ENCODE measurements around the gene RMDN3.

RMDN3 gene, protein sequence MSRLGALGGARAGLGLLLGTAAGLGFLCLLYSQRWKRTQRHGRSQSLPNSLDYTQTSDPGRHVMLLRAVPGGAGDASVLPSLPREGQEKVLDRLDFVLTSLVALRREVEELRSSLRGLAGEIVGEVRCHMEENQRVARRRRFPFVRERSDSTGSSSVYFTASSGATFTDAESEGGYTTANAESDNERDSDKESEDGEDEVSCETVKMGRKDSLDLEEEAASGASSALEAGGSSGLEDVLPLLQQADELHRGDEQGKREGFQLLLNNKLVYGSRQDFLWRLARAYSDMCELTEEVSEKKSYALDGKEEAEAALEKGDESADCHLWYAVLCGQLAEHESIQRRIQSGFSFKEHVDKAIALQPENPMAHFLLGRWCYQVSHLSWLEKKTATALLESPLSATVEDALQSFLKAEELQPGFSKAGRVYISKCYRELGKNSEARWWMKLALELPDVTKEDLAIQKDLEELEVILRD

DNA sequence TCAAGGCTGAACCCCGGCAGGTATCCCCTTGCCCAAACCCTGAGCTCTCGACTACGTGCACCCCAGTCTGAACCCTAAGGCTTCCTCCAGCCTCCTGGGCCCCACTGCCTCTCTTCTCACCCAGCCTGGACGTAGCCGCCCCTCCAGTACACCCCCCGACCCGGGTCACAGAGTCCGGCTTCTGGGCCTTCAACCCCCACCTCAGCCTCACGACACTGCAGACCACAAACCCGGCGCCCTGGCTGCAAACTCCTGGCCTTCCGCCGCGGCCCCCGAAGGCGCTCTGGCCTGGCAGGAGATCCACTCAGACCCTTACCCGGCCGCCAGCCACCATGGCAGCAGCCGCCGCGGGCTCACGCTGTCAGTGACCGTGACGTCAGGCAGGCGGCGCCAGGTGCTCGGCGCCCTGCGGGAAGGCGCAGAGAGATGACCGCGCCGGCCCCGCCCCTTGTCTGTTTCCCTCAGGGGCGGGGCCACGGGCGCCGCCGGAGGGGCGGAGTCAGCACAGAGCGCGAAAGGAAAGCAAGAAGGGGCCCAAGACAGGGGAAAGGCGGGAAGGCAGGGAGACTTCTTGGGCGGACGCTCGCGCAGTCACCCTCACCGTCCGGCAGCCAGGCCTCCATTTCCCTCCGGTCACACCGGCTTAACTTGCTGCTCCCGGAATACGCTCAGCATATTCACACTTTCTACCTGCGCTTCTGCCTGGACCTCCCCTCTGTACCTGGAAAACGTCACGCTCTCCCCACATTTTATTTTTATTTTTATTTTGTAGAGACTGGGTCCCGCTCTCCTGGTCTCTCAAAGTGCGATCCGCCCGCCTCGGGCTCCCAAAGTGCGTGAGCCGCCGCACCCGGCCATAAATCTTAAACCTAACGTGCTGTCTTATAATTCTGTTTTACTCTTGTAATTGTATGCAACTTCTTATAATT is at the start of gene RMDN3:
RMDN3 (minus strand) TSS at position 372 of the 929 bp plus-strand sequence. CDS start 471 bp downstream, outside the sequence.
- H3K36me3 ChIP-seq (replicated peaks) = peaks cover 28% of the 10 kb centered on the region
- H3K27me3 ChIP-seq (ENCODE audit: low read depth) = no peaks in the 10 kb centered on the region
- H3K9me3 ChIP-seq = no peaks in the 10 kb centered on the region
- DNase-seq (ENCODE audit: low spot score in 2 of 2) = peak; percentile 89 to 96
- in situ Hi-C loops (cut with MboI; ENCODE audit: low sequenced_read_pairs) = no loop called here
- H3K4me1 ChIP-seq = peaks cover 15% of the 10 kb centered on the region
- peak within 1 kb of the TSS; percentile 94 for H3K4me3 ChIP-seq

DNA sequence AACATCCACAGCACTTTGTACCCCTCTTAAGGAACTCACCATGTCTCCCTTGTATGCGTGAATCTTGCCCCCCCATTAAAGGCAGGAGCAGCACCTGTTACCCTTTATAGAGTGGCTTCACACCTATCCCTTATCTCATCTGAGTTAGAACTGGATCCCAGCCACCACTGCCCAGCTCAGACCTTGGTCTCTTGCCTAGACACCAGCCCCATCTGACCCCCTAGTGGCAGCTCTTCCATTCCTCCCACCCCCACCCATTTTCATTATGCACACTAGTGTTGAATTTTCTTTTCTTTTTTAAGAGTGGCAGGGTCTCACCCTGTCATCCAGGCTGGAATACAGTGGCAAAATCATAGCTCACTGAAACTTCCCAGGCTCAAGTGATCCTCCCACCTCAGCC is 48.6 kb upstream of the RMDN3 start:
- no peak for DNase-seq (ENCODE audit: low spot score in 2 of 2)
- H3K9me3 ChIP-seq = no peaks in the 10 kb centered on the region
- in situ Hi-C loops (cut with MboI; ENCODE audit: low sequenced_read_pairs) = no loop called here

GRCh38 chr15:40803076-40803475 is 48.0 kb upstream of the RMDN3 start:
- H3K4me3 ChIP-seq = no peak overlapping the region

More for the DNA sequence above, 48.6 kb upstream of the RMDN3 start:
- H3K27me3 ChIP-seq (ENCODE audit: low read depth) = no peaks in the 10 kb centered on the region
- peaks cover 23% of the 10 kb centered on the region for H3K4me1 ChIP-seq
- H3K4me3 ChIP-seq = no peak overlapping the region
- no peaks in the 10 kb centered on the region for H3K36me3 ChIP-seq (replicated peaks)

DNA sequence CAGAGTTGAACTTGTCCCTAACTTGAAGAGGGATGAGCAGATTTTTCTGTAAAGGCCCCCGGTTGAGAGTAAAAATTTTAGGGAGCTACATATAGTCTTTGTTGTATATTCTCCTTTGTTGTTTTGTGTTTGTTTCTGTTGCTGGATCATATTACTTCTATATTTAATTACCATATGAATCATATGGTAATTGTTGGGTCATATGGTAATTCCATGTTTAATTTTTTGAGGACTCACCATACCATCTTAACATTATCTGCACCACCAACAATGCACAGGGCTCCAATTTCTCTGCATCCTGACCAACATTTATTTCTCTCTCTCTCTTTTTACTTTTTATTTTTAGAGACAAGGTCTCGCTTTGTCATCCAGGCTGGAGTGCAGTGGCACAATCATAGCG is 44.5 kb upstream of the RMDN3 start:
- H3K4me1 ChIP-seq = peaks cover 21% of the 10 kb centered on the region
- H3K9me3 ChIP-seq = no peaks in the 10 kb centered on the region
- no peaks in the 10 kb centered on the region for H3K36me3 ChIP-seq (replicated peaks)
- no peaks in the 10 kb centered on the region for H3K27me3 ChIP-seq (ENCODE audit: low read depth)
- in situ Hi-C loops (cut with MboI; ENCODE audit: low sequenced_read_pairs) = no loop called here
- DNase-seq (ENCODE audit: low spot score in 2 of 2) = no peak
- H3K4me3 ChIP-seq = no peak overlapping the region

More at GRCh38 chr15:40803076-40803475, 48.0 kb upstream of the RMDN3 start:
- H3K4me1 ChIP-seq = peaks cover 25% of the 10 kb centered on the region
- H3K27me3 ChIP-seq (ENCODE audit: low read depth) = no peaks in the 10 kb centered on the region
- H3K9me3 ChIP-seq = no peaks in the 10 kb centered on the region
- in situ Hi-C loops (cut with MboI; ENCODE audit: low sequenced_read_pairs) = no loop called here
- DNase-seq (ENCODE audit: low spot score in 2 of 2) = no peak
- no peaks in the 10 kb centered on the region for H3K36me3 ChIP-seq (replicated peaks)

DNA sequence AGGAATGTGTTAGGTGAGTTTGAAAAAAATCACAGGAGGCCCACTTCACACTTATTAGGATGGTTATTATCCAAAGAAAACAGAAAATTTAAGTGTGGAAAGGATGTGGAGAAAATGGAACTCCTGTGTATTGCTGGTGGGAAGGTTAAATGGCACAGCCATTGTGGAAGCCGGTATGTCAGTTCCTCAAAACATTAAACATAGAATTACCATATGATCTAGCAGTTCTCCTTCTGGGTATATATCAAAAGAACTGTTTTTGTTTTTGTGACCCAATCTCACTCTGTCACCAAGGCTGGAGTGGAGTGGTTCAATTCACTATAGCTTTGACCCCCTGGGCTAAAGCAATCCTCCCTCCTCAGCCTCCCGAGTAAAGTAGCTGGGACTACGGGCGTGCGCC is 41.5 kb upstream of the RMDN3 start:
- DNase-seq (ENCODE audit: low spot score in 2 of 2) = no peak
- peaks cover 21% of the 10 kb centered on the region for H3K4me1 ChIP-seq
- H3K27me3 ChIP-seq (ENCODE audit: low read depth) = no peaks in the 10 kb centered on the region
- H3K9me3 ChIP-seq = no peaks in the 10 kb centered on the region
- in situ Hi-C loops (cut with MboI; ENCODE audit: low sequenced_read_pairs) = no loop called here
- no peak overlapping the region for H3K4me3 ChIP-seq
- H3K36me3 ChIP-seq (replicated peaks) = no peaks in the 10 kb centered on the region

GRCh38 chr15:40796041-40796440 is 41.0 kb upstream of the RMDN3 start:
- in situ Hi-C loops (cut with MboI; ENCODE audit: low sequenced_read_pairs) = no loop called here
- Histone ChIP-seq H3K4me3 (no peak overlapping the region), H3K36me3 (replicated peaks) (no peaks in the 10 kb centered on the region), H3K4me1 (peaks cover 21% of the 10 kb centered on the region), H3K9me3 (no peaks in the 10 kb centered on the region), H3K27me3 (ENCODE audit: low read depth) (no peaks in the 10 kb centered on the region)
- no peak for DNase-seq (ENCODE audit: low spot score in 2 of 2)

DNA sequence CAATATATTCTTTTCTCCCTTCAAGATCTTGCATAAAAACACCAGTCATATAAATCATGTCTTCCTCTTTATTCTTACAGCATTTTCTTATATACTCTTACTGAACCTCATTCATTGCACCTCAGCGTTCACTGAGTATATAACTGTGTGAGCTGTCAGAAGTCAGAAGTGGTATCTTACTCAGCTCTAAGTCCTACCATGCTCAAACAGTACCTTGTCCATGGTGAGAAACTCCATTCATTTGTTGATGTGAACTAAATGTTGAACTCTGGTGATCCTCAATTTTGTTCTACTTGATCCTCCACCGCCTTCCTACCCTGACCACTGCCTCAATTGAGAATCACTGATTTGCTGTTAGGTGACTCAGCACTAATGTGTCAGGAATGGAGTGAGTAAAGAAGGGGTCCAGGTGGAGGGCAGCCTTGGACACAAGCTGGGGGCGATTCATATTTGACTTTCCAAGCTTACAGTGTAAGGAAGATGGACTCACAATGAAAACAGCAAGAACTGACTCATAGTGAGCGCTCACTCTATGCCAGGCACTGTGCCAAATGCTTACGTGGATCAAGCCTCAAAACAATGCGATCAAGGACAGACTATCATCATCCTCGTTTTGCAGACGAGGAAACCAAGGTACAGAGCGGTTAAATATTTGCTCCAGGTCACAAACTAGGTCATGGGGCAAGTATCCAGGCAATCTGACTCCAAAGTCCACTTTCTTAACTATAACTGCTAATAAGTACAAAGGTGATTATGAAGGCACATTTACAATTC is 38.3 kb upstream of the RMDN3 start:
- no peaks in the 10 kb centered on the region for H3K9me3 ChIP-seq
- H3K4me1 ChIP-seq = peaks cover 5% of the 10 kb centered on the region
- no peak overlapping the region for H3K4me3 ChIP-seq
- in situ Hi-C loops (cut with MboI; ENCODE audit: low sequenced_read_pairs) = no loop called here
- no peaks in the 10 kb centered on the region for H3K27me3 ChIP-seq (ENCODE audit: low read depth)
- peaks cover 4% of the 10 kb centered on the region; the same call in 1 of the 2 replicates for H3K36me3 ChIP-seq (replicated peaks)
- no peak for DNase-seq (ENCODE audit: low spot score in 2 of 2)

DNA sequence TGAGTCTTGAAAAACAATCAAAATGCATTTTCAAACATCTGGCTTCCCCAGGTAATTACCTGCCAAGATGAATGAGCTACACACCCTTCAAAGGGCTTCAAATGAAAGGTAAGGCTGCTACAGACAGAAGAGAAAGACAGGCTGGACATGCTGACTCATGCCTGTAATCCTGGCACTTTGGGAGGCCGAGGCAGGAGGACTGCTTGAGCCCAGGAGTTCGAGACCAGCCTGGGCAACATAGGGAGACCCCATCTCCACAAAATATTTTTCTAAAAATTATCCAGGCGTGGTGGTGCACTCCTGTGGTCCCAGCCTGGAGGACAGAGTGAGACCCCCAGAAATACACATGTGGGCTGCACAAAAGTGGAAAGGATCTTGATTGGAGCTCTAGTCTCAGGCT is 37.3 kb upstream of the RMDN3 start:
- Histone ChIP-seq H3K4me1 (no peaks in the 10 kb centered on the region), H3K9me3 (no peaks in the 10 kb centered on the region), H3K4me3 (no peak overlapping the region), H3K36me3 (replicated peaks) (peaks cover 4% of the 10 kb centered on the region; the same call in 1 of the 2 replicates), H3K27me3 (ENCODE audit: low read depth) (no peaks in the 10 kb centered on the region)
- no peak for DNase-seq (ENCODE audit: low spot score in 2 of 2)
- in situ Hi-C loops (cut with MboI; ENCODE audit: low sequenced_read_pairs) = no loop called here

- H3K27me3 ChIP-seq (ENCODE audit: low read depth) = no peaks in the 10 kb centered on the region
- no peaks in the 10 kb centered on the region for H3K4me1 ChIP-seq
- DNase-seq (ENCODE audit: low spot score in 2 of 2) = no peak
- in situ Hi-C loops (cut with MboI; ENCODE audit: low sequenced_read_pairs) = no loop called here
- peaks cover 4% of the 10 kb centered on the region; the same call in 1 of the 2 replicates for H3K36me3 ChIP-seq (replicated peaks)
- no peaks in the 10 kb centered on the region for H3K9me3 ChIP-seq
- H3K4me3 ChIP-seq = no peak overlapping the region
These were observed 35.7 kb upstream of the RMDN3 start for GRCh38 chr15:40790718-40791117.

DNA sequence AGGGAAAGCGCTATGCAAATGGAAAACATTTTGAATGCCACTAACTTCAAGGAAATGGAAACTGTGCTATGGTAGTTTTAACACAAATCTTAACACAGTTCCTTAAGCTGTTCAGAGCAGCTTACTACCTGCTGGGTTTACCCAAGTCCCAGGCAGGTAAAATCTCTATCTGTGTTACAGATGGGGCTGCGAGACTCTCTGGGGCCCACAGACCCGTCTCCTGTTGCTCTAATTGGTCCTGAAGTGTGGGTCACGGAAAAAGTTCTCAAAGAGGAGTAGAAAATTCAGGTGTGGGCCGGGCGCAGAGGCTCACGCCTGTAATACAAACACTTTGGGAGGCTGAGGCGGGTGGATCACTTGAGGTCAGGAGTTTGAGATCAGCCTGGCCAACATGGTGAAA is 34.9 kb upstream of the RMDN3 start:
- peaks cover 4% of the 10 kb centered on the region; the same call in 1 of the 2 replicates for H3K36me3 ChIP-seq (replicated peaks)
- no peaks in the 10 kb centered on the region for H3K9me3 ChIP-seq
- DNase-seq (ENCODE audit: low spot score in 2 of 2) = no peak
- in situ Hi-C loops (cut with MboI; ENCODE audit: low sequenced_read_pairs) = no loop called here
- H3K27me3 ChIP-seq (ENCODE audit: low read depth) = no peaks in the 10 kb centered on the region
- no peak overlapping the region for H3K4me3 ChIP-seq
- H3K4me1 ChIP-seq = no peaks in the 10 kb centered on the region

DNA sequence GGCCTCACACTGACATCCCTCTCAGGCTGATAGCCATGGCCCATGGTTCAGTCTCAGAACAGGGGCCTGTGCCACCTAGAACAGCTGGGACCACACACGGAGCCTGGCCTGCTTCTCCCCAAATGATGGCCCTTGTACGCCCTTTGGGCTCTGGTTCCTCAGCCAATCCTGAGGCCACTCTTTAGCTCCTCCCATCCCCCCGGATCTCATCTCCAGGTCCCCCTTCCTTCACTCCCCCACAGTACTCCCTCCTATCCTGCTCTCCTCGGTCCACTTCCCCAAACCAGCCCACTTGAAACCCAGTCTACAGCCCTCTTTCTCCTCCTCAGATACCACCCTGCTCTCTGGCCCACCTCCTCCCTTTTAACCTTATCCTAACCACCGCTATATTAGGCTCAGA is 34.1 kb upstream of the RMDN3 start:
- DNase-seq (ENCODE audit: low spot score in 2 of 2) = no peak

GRCh38 chr15:40787991-40788390 is 32.9 kb upstream of the RMDN3 start:
- H3K4me1 ChIP-seq = no peaks in the 10 kb centered on the region
- in situ Hi-C loops (cut with MboI; ENCODE audit: low sequenced_read_pairs) = no loop called here
- DNase-seq (ENCODE audit: low spot score in 2 of 2) = no peak

More for the DNA sequence above, 34.1 kb upstream of the RMDN3 start:
- H3K27me3 ChIP-seq (ENCODE audit: low read depth) = no peaks in the 10 kb centered on the region
- H3K9me3 ChIP-seq = no peaks in the 10 kb centered on the region
- no peaks in the 10 kb centered on the region for H3K4me1 ChIP-seq
- H3K36me3 ChIP-seq (replicated peaks) = peaks cover 4% of the 10 kb centered on the region; the same call in 1 of the 2 replicates
- in situ Hi-C loops (cut with MboI; ENCODE audit: low sequenced_read_pairs) = no loop called here
- no peak overlapping the region for H3K4me3 ChIP-seq

GRCh38 chr15:40787344-40787841 is 32.3 kb upstream of the RMDN3 start:
- Histone ChIP-seq H3K36me3 (replicated peaks) (peaks cover 4% of the 10 kb centered on the region; the same call in 1 of the 2 replicates), H3K4me3 (no peak overlapping the region), H3K9me3 (no peaks in the 10 kb centered on the region), H3K4me1 (no peaks in the 10 kb centered on the region), H3K27me3 (ENCODE audit: low read depth) (no peaks in the 10 kb centered on the region)
- DNase-seq (ENCODE audit: low spot score in 2 of 2) = no peak
- in situ Hi-C loops (cut with MboI; ENCODE audit: low sequenced_read_pairs) = no loop called here

More at GRCh38 chr15:40787991-40788390, 32.9 kb upstream of the RMDN3 start:
- H3K4me3 ChIP-seq = no peak overlapping the region
- H3K9me3 ChIP-seq = no peaks in the 10 kb centered on the region
- peaks cover 4% of the 10 kb centered on the region; the same call in 1 of the 2 replicates for H3K36me3 ChIP-seq (replicated peaks)
- no peaks in the 10 kb centered on the region for H3K27me3 ChIP-seq (ENCODE audit: low read depth)
